GM21360 (cell line): Measurements from ENCODE around the gene SMYD3.
"Not testable (repeated sequence)": the region's sequence is repeated elsewhere in the genome, so short reads cannot be mapped to it uniquely, and the experiment has no call there.

Source experiments
- ATAC-seq: cut with Tn5 transposase; IDR thresholded peaks from one replicate; pipeline ENCODE4 v1.9.1; 2021; ENCODE audit warnings: mild to moderate bottlenecking, moderate library complexity; ENCODE audit not compliant: unreplicated experiment

Gene SMYD3

DNA sequence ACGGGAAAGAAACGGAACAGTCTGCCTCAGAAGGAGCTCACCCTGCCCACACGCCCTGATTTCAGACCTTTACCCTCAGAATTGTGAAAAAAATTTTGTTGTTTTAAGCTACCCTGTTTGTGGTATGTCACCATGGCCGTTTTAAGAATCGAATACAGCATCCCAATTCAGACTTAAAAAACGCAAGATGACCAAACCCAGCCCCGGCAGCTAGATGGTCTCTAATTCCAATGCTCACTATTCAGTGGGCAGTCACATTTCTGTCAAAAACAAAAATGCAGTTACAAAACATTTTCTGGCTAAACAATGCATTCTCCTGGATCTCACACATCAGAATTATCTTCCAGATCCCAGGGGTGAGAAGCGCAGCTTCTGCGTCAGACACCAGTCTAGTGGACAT, 527.5 kb downstream of the SMYD3 start:
- ATAC-seq = no peak

DNA sequence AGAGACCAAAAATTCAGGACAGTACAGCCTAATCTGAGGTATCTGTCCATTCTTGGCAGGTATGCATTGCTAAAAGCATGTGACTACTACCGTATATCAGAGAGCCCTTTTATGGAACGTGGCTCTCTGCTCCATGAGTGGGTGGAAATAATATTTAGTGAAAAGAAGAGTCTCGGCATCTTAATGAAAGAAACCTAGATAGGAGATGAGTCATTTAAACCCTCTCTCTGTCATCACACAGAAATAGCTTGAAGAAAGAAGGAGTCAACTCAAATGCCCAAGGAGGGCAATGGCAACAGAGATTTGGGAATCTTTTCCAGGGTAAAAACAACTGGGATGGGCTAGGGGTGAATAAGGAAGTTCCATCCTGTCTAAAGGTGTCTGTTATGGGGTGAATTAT, 528.2 kb downstream of the SMYD3 start:
- ATAC-seq = no peak

DNA sequence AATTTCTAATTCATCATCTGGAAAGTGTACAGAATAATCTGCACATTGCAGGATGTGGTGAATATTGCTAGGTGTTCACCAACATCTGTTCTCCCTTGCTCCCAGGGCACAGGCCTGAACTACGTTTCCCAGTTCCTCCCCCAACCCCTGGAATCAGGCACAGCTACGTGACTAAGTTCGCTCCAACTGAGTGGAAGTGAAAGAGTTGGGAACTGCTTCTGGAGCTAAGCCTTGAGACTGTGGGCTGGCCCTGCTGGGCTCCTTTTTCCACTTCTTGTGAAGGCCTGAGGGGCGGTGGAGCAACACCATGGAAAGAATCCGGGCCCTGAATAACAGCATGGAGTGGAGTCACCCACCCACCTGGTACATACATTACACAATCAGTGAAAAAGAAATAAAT, 534.6 kb downstream of the SMYD3 start:
- ATAC-seq = no peak

DNA sequence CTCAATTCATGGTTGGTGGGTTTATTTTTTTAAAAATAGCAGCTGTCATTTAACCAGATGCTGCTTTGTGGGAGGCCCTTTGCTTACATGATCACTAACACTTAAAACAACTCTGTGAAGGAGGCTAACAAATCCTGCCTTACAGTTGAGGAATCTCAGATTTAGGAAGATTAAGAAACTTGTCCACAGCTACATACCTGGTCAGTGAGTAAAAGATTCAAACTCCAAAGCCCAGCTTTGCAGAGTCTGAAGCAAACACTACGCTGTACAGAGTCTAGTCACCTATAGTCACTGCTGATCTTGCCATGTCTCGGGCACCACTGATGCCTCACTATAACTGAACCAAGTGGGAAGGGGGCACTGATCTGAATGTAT, 535.4 kb downstream of the SMYD3 start:
- no peak for ATAC-seq

DNA sequence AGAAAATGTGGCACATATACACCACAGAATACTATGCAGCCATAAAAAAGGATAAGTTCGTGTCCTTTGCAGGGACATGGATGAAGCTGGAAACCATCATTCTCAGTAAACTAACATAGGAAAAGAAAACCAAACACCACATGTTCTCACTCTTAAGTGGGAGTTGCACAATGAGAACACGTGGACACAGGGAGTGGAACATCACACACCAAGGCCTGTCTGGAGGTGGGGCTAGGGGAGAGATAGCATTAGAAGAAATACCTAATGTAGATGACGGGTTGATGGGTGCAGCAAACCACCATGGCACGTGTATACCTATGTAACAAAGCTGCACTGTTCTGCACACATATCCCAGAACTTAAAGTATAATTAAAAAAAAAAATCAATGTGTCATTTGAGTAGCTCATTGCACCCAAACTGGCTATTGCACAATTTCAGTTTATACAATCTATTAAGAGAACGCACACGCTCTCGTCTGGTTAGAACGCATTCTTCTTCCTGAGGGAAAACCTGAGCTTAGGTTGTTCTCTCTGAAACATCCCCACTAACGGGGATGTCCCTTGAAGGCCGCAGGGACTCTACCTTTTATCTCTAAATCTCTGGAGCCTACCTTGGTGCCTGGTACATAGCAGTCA, 535.9 kb downstream of the SMYD3 start:
- ATAC-seq = not testable (repeated sequence)

DNA sequence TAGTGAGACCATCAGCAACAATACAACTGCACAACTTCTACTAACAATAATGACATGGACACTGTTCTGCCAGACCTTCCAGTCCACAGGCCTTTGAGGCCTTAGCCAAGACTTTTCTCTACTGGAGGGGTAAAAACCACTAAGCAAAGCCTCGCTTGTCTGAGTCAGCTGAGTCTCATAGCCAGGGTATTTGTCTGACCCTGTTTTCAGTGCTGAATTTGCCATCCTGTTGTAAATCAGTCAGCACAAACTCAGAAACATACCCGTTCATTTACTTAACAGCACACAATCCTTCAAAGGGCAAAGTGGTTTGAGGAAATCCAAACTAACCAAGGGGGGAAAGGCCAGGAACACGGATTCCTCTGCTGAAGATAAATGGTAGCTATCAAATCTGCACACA, 537.8 kb downstream of the SMYD3 start:
- no peak for ATAC-seq

DNA sequence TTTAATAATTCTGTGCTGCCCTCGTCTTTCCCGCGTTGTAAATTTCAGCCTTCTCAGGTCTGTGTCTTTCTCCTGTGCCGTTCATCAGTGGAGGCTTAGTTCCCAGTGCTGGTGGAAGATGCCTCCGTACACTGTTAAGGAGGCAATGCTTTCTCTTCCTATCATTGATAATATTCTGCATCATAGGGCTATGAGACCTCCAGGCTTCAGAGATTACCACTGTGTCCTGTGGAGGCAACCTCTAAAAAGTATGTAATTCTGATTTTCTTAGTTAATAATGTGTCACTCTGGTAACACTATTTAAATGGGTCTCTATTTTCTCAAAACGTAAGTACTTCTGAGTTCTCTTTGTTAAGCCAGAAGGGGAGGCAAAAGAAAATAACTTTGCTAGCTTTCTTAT, 538.3 kb downstream of the SMYD3 start:
- no peak for ATAC-seq

DNA sequence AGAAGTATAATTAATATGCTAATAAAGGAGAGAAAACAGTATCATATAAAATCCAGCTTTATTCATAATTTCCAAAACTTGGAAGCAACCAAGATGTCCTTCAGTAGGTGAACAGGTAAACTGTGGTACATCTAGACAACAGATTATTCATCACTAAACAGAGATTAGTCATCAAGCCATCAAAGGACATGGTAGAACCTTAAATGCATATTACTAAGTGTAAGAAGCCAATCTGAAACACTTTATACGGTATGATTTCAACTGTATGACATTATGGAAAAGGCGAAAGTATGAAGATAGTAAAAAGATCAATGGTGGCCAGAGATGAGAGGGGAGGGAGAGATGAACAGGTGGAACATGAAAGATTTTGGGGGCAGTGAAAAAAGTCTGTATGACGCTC, 541.7 kb downstream of the SMYD3 start:
- no peak for ATAC-seq

DNA sequence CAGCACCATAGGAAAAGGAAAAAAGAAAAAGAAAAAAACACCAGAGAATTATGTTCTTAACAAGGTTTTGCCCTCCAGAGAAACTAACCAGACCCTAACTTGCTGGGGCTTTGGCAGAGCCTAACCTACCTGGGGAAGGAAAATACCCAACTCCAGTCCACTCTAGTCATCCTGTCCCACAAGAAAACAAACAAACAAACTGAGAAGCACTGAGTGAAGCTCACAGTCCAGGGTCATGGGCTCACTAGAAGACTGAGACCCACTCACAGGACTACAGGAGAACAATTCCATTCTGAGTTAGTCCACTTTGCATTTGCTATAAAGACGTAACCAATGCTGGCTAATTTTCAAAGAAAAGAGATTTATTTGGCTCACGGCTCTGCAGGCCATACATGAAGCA, 543.4 kb downstream of the SMYD3 start:
- no peak for ATAC-seq

DNA sequence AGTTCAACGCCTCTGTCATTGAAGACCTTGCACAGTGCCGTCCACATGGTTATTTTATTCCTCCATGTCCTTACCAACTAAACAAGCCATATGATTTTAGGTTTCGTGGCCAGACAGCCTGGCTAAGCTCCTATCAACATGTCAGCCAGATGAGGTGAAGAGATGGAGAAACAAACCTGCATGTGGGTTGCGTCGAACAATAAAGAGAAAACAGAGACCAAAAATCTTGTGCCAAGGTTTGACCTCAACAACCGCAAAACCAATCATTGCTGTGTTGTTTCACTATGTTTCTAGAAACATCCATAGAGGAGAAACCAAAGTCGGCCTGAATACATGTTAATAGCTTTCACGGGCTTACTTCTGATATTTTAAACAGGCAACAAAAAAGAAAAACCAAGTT, 544.6 kb downstream of the SMYD3 start:
- no peak for ATAC-seq

DNA sequence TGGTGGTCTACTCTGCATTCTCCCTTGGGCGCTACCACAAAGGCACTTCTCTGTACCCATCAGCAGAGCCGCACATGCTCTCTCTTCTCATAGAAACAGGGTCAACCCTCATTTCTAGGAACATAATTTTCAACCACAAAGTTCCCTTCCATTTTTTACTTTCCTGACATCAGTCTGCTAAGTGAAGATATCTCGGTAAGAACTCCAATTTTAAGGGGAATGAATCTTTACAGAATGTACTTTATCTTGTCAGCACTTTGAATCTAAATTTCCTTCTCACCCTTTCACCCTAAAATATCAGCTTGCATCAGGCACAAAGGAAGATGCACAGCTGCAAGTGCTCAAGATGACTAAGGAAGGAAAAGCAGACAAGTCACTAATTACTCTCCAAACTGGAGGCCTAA, 545.9 kb downstream of the SMYD3 start:
- no peak for ATAC-seq

DNA sequence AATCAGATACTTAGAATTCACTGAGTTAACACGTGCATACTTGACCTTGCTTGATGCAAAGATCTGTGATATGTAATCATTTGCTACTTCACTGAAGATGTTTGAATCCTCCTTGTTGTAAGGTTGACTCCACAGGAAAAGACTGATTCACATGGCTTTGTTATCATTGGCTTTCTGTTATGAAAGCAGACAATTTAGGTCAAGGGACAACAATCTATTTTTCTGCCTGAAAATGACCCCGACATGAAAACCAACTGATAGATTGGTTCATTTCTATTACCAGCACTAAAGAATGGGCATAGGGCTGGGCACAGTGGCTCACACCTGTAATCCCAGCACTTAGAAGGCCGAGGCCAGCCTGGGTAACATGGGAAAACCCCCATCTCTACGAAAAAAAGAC, 546.9 kb downstream of the SMYD3 start:
- ATAC-seq = no peak

DNA sequence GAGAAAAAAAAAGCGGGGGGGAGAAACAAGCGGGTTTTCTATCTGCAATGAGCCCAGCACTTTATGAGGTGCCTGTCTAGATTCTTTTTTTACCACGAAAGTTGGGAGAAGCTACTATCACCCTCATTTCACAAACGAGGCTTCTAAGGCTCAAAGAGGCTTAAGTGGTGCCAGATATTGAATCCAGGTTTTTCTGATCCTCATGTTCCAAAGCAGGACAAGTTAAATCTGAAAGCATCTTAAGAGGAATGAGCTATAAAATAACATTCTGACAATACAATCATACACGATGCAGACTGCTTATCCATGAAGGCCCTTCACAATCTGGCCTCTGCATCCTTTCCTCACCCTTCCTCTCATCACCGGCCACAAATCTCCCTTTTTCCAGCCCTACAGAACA, 549.1 kb downstream of the SMYD3 start:
- no peak for ATAC-seq

DNA sequence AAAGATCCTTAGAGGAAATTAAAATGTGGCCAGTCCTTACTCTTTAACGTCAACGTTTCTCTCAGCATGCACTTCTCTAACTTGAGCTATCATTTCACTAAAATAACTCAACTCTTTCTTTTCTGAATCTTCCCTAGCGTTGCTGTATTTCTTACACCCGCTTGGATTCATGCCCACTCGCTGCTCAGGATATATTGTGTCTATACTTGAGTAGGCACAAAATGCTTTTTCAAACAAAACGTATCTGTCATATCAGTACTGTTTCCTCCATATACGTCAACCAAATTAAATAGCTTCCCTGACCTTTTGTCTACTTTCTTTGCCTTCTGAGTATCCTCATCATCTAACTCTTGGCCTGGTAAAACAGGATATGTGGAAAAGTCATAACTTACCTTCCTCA, 549.7 kb downstream of the SMYD3 start:
- no peak for ATAC-seq

DNA sequence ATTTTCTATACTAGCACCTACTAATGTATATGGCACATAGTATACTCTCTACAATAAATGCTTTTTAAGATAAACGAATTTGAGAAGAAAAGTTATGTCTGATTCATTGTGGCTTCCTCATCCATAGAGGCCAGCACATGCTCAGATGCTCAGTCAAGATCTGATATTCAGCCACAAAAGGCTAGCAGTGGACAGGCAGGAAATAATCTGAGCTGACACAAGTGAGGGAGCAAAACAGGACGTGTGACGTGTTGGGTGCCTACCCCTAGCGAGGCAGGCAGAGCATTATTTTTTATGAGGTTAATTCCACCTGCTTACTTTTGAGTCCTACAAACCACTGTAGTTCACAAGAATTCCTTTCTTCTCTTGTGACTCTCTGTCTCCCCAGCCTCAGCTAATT, 550.9 kb downstream of the SMYD3 start:
- ATAC-seq = no peak

DNA sequence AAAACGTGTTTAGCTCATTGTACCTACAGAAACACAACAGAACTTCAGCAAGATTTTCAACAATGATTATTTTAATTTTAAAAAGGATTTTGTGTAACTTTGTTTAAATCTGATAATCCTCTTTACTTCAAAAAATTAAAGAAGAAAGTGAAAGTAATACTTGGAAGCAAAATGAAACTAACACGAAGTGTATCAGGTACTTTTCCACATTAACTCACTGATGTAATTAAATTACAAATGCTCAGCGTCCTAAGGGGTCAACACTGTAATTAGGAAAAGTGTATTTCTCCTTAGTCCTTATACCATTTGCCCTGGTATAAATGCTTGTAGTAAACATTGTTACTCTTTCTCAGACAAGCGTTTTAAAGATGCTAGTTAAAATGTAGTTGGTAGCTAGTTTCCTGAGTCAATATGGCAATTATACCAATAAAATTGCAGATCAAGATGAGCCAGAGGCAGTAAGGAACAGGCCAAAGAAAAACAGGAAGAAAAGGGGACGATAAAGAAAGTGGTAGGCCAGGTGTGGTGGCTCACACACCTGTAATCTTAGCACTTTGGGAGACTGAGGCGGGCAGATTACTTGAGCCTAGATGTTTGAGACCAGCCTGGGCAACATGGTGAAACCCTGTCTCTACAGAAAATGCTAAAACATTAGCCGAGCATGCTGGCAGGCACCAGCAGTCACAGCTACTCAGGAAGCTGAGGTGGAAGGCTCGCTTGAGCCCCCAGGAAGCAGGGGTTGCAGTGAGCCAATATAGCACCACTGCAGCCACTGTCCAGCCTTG, 553.0 kb downstream of the SMYD3 start:
- ATAC-seq = peak; percentile 42

DNA sequence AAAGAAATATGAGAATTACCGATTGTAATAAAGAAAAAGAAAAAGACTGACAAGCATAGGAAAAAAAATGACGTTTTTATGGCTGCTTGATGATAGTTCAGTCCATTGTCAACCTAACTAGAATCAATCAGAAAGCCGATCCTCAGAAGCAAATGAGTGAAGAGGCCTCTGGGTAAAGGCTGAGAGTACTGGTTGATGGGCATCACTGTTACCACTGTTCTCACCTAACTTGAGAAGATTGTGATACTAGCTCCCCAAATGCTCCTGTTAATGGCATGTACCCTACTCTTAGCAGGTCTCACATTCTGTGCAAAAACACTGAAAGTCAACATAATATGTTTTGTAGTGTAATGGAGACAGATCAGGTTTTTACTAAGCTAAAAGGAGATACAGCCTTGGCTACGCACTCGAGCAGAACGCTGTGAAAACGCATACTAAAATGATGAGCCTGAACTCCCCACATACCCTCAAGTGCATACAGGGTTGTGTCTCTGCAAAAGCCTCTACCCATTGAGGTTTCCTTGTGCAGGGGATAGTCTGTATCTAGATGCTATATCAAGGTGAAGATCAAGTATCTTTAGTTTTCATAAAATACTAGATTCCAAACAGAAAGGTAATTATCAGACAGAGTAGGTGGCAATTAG, 554.6 kb downstream of the SMYD3 start:
- no peak for ATAC-seq

DNA sequence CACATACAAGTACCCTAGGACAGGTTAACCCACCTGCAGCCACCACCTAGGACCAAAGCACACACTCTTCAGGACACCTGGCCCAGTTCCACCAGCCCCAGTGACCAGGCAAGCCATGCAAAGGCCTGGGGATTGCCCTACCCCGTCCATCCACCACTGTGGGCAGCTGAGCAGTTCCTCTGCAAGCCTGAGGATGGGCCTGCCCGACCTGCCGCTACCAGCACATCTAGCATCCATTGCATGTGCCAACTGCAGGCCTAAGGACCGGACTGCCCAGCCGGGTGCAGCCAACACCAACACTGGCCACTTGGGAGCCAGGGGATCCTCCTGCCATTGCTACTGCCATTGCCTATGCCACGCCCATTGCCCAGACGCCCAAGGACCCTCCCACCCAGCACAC, 558.3 kb downstream of the SMYD3 start:
- no peak for ATAC-seq

DNA sequence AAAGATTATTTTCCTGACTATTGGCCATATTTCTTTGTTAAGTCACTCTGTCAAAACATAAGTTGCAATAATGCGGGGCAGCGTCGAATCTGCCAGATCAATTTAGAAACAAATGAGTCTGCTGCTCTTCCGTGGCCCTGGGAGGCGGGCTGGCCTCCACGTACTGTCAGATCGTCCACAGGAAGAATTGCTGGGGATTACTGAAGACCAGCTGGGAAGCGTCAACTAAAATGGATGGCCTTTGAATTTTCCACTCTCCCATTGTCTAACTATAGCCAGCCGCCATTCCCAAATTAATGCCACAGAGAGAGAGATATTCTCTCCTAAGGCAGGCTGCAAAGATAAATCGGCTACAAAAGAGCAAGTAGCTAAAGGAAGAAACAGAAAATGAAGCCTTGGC, 560.2 kb downstream of the SMYD3 start:
- no peak for ATAC-seq

DNA sequence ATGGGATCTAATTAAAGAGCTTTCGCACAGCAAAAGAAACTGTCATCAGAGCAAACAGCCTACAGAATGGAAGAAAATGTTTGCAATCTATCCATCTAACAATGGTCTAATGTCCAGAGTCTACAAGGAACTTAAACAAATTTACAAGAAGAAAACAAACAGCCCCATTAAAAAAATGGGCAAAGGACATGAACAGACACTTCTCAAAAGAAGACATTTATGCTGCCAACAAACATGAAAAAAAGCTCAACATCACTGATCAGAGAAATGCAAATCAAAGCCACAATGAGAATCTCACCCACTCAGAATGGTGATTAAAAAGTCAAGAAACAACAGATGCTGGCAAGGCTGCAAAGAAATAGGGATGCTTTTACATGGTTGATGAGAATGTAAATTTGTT, 561.9 kb downstream of the SMYD3 start:
- not testable (repeated sequence) for ATAC-seq

DNA sequence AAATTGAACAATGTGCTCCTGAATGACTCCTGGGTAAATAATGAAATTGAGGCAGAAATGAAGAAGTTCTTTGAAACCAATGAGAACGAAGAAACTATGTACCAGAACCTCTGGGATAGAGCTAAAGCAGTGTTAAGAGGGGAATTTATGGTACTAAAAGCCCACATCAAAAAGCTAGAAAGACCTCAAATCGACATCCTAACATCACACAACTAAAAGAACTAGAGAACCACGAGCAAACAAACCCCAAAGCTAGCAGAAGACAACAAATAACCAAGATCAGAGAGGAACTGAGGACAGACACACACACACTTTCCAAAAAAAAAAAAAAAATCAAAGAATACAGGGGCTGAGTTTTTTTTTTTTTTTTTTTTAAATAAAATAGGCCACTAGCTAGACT, 564.2 kb downstream of the SMYD3 start:
- ATAC-seq = no peak

DNA sequence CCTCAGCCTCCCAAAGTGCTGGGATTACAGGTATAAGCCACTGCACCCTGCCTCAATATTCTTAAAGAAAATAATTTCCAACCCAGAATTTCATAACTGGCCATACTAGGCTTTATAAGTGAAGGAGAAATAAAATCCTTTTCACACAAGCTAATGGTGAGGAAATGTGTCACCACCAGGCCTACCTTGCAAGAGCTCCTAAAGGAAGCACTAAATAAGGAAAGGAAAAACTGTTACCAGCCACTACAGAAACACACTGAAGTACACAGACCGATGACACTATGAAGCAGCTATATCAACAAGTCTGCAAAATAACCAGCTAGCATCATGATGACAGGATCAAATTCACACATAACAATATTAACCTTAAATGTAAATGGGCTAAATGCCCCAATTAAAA, 565.3 kb downstream of the SMYD3 start:
- not testable (repeated sequence) for ATAC-seq
